Measurements from ENCODE around the gene PRTFDC1.

Gene PRTFDC1

GRCh38 chr10:24825551-24825950 lies 126.9 kb downstream of the PRTFDC1 start:
- Histone ChIP-seq H3K4me3 (replicated peaks; ENCODE audit: insufficient read depth, low read length) (no peak overlapping the region), H3K27ac (replicated peaks) (no peak overlapping the region), H3K27me3 (ENCODE audit: insufficient read depth, poor library complexity, severe bottlenecking) (no peaks in the 10 kb centered on the region)
- TF ChIP-seq REST (IDR thresholded peaks at IDR 0.05; ENCODE audit: insufficient replicate concordance, low read depth): no peak
- no peak for TF ChIP-seq POLR2AphosphoS5 (IDR thresholded peaks at IDR 0.05; ENCODE audit: low read depth)
- DNase-seq (ENCODE audit: low read depth in 1 of 2, low spot score in 1 of 2): no peak

GRCh38 chr10:24824536-24824935 lies 127.9 kb downstream of the PRTFDC1 start:
- Histone ChIP-seq H3K27ac (replicated peaks) (no peak overlapping the region), H3K4me3 (replicated peaks; ENCODE audit: insufficient read depth, low read length) (no peak overlapping the region), H3K27me3 (ENCODE audit: insufficient read depth, poor library complexity, severe bottlenecking) (no peaks in the 10 kb centered on the region)
- no peak for DNase-seq (ENCODE audit: low read depth in 1 of 2, low spot score in 1 of 2)
- TF ChIP-seq SPI1 (IDR thresholded peaks at IDR 0.05; ENCODE audit: borderline replicate concordance, low read depth) (no peak), CTCF (IDR thresholded peaks at IDR 0.05; ENCODE audit: insufficient read depth, low read length) (no peak), POLR2AphosphoS5 (IDR thresholded peaks at IDR 0.05; ENCODE audit: low read depth) (no peak), REST (IDR thresholded peaks at IDR 0.05; ENCODE audit: insufficient replicate concordance, low read depth) (no peak), GABPA (IDR thresholded peaks at IDR 0.05; ENCODE audit: low read depth) (no peak)

GRCh38 chr10:24824124-24824523 lies 128.3 kb downstream of the PRTFDC1 start:
- no peak for DNase-seq (ENCODE audit: low read depth in 1 of 2, low spot score in 1 of 2)
- Histone ChIP-seq H3K27me3 (ENCODE audit: insufficient read depth, poor library complexity, severe bottlenecking) (no peaks in the 10 kb centered on the region), H3K27ac (replicated peaks) (no peak overlapping the region), H3K4me3 (replicated peaks; ENCODE audit: insufficient read depth, low read length) (no peak overlapping the region)
- TF ChIP-seq GABPA (IDR thresholded peaks at IDR 0.05; ENCODE audit: low read depth) (no peak), REST (IDR thresholded peaks at IDR 0.05; ENCODE audit: insufficient replicate concordance, low read depth) (no peak), POLR2AphosphoS5 (IDR thresholded peaks at IDR 0.05; ENCODE audit: low read depth) (no peak), CTCF (IDR thresholded peaks at IDR 0.05; ENCODE audit: insufficient read depth, low read length) (no peak), SPI1 (IDR thresholded peaks at IDR 0.05; ENCODE audit: borderline replicate concordance, low read depth) (no peak)

GRCh38 chr10:24822590-24822989 lies 129.8 kb downstream of the PRTFDC1 start:
- H3K27me3 ChIP-seq (ENCODE audit: insufficient read depth, poor library complexity, severe bottlenecking): no peaks in the 10 kb centered on the region
- H3K27ac ChIP-seq (replicated peaks): no peak overlapping the region

More at GRCh38 chr10:24822590-24822989, 129.8 kb downstream of the PRTFDC1 start:
- no peak for DNase-seq (ENCODE audit: low read depth in 1 of 2, low spot score in 1 of 2)
- TF ChIP-seq CTCF (IDR thresholded peaks at IDR 0.05; ENCODE audit: insufficient read depth, low read length) (no peak), GABPA (IDR thresholded peaks at IDR 0.05; ENCODE audit: low read depth) (no peak), REST (IDR thresholded peaks at IDR 0.05; ENCODE audit: insufficient replicate concordance, low read depth) (no peak), POLR2AphosphoS5 (IDR thresholded peaks at IDR 0.05; ENCODE audit: low read depth) (no peak), SPI1 (IDR thresholded peaks at IDR 0.05; ENCODE audit: borderline replicate concordance, low read depth) (no peak)
- no peak overlapping the region for H3K4me3 ChIP-seq (replicated peaks; ENCODE audit: insufficient read depth, low read length)
